ENCODE data around the gene ENTPD8. TPM values are rescaled to one million over a fixed set of nuclear protein-coding genes. Genes with fewer than 3 reads are reported as not detected.

ENTPD8 gene
- total RNA-seq, 1 experiment from 2014 or later: not detected

DNA sequence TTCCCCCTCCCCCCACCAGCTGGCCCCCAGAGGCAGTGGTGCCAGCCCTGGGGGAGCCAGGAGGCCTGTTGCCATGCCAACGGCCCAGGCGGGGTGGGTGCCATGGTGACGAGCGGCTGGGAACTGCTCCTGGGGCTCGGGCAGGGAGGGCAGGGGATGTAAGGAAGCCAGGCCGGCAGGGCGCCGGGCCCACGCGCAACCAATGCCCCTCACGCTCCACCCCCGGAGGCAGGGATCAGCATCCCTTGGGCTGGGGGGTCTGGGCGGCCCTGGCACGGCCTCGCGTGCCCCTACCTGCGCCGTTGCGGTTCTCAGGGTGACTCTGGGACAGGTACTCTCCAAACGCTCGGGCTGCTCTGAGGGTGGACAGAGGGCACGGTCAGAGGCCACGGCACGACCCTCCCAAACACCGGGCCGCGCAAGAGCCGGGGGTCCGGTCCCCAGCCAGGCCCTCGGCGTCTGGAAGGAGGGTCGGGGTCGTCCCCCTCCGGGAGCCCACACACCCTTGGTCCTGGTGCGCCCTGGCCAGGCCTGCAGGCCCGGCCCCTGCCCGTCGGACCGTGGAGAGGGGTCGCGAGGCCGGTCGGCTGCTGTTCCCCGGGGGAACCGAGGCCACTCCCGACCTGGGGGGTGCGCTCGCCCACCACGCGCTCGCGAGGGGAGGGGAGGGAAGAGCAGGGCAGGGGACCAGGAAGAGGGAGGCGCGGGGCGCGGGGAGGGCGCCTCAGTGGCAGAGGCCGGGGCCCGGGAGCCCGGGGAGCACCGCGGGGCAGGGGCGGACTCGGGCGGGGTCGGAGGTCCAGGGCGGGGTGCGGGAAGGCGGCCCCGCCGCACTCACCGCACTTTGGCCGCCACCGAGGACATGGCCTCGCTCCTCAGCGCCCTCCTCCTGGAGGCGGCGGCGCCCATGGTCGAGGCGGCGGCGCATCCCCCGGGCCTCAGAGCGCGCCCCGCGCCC is 17.3 kb upstream of the ENTPD8 start:
- Mint-ChIP-seq H3K9me3 (ENCODE audit: unreplicated experiment) (no peaks in the 10 kb centered on the region), H3K27me3 (ENCODE audit: insufficient read depth, unreplicated experiment) (no peaks in the 10 kb centered on the region), H3K27ac (ENCODE audit: low read depth, unreplicated experiment) (peak overlapping the region; percentile 12), H3K4me3 (ENCODE audit: unreplicated experiment) (peak overlapping the region; percentile 47), H3K36me3 (ENCODE audit: insufficient read depth, unreplicated experiment) (peaks cover 6% of the 10 kb centered on the region), H3K4me1 (ENCODE audit: insufficient read depth, unreplicated experiment) (peaks cover 9% of the 10 kb centered on the region)
- TF ChIP-seq, protein P1, sequence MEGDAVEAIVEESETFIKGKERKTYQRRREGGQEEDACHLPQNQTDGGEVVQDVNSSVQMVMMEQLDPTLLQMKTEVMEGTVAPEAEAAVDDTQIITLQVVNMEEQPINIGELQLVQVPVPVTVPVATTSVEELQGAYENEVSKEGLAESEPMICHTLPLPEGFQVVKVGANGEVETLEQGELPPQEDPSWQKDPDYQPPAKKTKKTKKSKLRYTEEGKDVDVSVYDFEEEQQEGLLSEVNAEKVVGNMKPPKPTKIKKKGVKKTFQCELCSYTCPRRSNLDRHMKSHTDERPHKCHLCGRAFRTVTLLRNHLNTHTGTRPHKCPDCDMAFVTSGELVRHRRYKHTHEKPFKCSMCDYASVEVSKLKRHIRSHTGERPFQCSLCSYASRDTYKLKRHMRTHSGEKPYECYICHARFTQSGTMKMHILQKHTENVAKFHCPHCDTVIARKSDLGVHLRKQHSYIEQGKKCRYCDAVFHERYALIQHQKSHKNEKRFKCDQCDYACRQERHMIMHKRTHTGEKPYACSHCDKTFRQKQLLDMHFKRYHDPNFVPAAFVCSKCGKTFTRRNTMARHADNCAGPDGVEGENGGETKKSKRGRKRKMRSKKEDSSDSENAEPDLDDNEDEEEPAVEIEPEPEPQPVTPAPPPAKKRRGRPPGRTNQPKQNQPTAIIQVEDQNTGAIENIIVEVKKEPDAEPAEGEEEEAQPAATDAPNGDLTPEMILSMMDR (IDR thresholded peaks at IDR 0.05; ENCODE audit: unreplicated experiment): no peak
- DNase-seq (ENCODE audit: unreplicated experiment): no peak
- no TSS peak for BruUV-seq (replicated peaks)
- POLR2A ChIA-PET: interaction anchor here (0.7 to 1.6 kb wide), 11 partner anchors 13 to 237 kb away, joined by 3 to 10 read pairs (median 4); partner anchors contain the start of genes ENTPD8, TOR4A and TUBB4B
- intact Hi-C loops (cut with micrococcal nuclease): no loop called here
- CTCF ChIA-PET: interaction anchor here (0.6 kb wide), 1 partner anchor 12 kb away, joined by 3 read pairs; no protein-coding TSS in a partner anchor

DNA sequence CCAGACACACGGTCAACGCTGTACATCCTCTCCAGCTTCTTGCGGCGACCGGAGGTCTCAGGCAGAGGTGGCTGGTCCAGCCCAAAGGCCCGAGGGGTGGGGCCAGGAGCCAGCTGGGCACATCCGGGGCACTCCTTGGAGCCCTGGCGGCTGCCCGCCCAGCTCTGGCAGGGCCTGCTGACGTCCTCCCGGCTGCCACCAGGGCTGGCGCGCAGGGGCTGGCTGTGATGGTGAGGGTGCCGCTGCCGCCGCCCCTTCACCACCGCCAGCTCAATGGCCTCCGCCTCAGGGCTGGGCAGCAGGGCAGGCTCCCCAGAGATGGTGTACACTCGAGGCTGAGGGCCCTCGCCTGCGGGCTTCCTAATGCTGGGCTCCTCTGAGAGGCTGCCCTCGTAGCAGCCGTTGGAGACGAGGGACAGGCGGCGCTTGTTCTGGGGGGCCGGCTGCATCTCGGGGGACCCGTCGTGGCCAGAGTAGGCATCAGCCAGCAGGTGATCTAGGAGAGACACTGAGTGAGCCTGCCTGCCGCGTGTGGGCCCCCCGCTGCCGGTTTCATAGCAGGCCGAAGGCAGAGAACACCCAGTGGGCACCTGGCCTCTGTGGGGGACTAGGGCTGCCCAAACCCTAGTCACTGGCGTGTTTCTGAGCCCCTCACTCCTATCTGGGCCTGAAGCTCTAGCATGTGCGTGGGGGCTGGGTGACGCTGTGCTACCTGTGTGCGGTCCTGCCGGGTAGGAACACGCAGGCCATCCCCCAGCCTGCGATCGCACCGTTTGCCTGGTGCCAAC is 16.4 kb upstream of the ENTPD8 start:
- BruUV-seq (replicated peaks): TSS peak; percentile 30
- Mint-ChIP-seq H3K9me3 (ENCODE audit: unreplicated experiment) (no peaks in the 10 kb centered on the region), H3K27me3 (ENCODE audit: insufficient read depth, unreplicated experiment) (no peaks in the 10 kb centered on the region), H3K27ac (ENCODE audit: low read depth, unreplicated experiment) (peak overlapping the region; percentile 23), H3K4me1 (ENCODE audit: insufficient read depth, unreplicated experiment) (peaks cover 9% of the 10 kb centered on the region), H3K36me3 (ENCODE audit: insufficient read depth, unreplicated experiment) (peaks cover 6% of the 10 kb centered on the region), H3K4me3 (ENCODE audit: unreplicated experiment) (peak overlapping the region; percentile 23)
- TF ChIP-seq, protein P1 (IDR thresholded peaks at IDR 0.05; ENCODE audit: unreplicated experiment): no peak
- DNase-seq (ENCODE audit: unreplicated experiment): no peak
- intact Hi-C loops (cut with micrococcal nuclease): no loop called here
- ChIA-PET CTCF (interaction anchor here (1.0 kb wide), 1 partner anchor 17 kb away, joined by 4 read pairs; no protein-coding TSS in a partner anchor), POLR2A (interaction anchor here (1.2 to 1.7 kb wide), 2 partner anchors 35 to 46 kb away, joined by 3 to 5 read pairs; partner anchors contain the start of genes EXD3 and NOXA1)

DNA sequence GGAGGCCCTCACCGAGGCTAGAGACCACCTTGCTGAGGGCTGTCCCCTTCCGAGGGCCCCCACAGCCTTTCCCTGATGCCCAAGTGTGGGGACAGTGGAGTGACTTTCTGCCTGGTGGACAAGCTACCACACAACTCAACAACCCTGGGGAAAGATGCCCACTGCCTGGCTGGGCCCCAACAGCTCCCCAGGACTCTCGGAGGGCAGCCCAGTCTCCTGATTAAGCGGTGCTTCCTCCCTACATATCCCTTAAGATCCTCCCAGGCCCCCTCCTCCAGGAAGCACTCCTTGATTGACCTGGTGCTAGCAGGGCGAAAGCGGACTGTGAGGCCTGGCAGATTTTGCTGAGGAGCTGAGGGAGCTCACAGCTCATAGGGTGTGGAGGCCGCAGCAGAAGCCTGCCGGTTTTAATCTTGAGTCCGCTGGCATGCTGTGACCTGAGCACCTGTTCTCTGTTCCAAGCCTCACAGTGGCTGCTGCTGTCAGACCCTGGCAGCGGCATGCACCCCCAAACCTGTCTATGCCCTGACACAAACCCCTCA is 15.8 kb upstream of the ENTPD8 start:
- Mint-ChIP-seq H3K27ac (ENCODE audit: low read depth, unreplicated experiment) (peak overlapping the region; percentile 23), H3K36me3 (ENCODE audit: insufficient read depth, unreplicated experiment) (peaks cover 6% of the 10 kb centered on the region), H3K4me1 (ENCODE audit: insufficient read depth, unreplicated experiment) (peaks cover 9% of the 10 kb centered on the region), H3K9me3 (ENCODE audit: unreplicated experiment) (no peaks in the 10 kb centered on the region), H3K27me3 (ENCODE audit: insufficient read depth, unreplicated experiment) (no peaks in the 10 kb centered on the region), H3K4me3 (ENCODE audit: unreplicated experiment) (no peak overlapping the region)
- ChIA-PET CTCF (interaction anchor here (1.0 kb wide), 1 partner anchor 18 kb away, joined by 4 read pairs; no protein-coding TSS in a partner anchor), POLR2A (interaction anchor here (1.2 to 1.7 kb wide), 2 partner anchors 34 to 45 kb away, joined by 3 to 5 read pairs; partner anchors contain the start of genes EXD3 and NOXA1)
- TF ChIP-seq, protein P1 (IDR thresholded peaks at IDR 0.05; ENCODE audit: unreplicated experiment): no peak
- DNase-seq (ENCODE audit: unreplicated experiment): no peak
- no TSS peak for BruUV-seq (replicated peaks)
- intact Hi-C loops (cut with micrococcal nuclease): no loop called here

Data from MCF 10A (cell line).